Astrocyte of the cerebellum (primary cell): ENCODE data around the gene GAB1.

Experiments used
- DNase-seq: peaks from one replicate; pipeline ENCODE4 v3.0.0-alpha.2; 2011; ENCODE audit warnings: low read depth
- H3K4me3 ChIP-seq: 2 replicates; pipeline ENCODE4 v1.5.1; 2011; ENCODE audit warnings: mild to moderate bottlenecking, low read depth, low read length, moderate library complexity
- CTCF ChIP-seq: IDR thresholded peaks from 2 replicates; pipeline ENCODE4 v1.5.1; 2012; ENCODE audit warnings: low read length, low read depth, moderate library complexity, mild to moderate bottlenecking; ENCODE audit errors: missing control alignments
- in situ Hi-C: cut with HindIII; loops from 2 replicates; pipeline ENCODE4 v1.10.0; 2017; ENCODE audit warnings: low sequenced_read_pairs

Gene GAB1

DNA sequence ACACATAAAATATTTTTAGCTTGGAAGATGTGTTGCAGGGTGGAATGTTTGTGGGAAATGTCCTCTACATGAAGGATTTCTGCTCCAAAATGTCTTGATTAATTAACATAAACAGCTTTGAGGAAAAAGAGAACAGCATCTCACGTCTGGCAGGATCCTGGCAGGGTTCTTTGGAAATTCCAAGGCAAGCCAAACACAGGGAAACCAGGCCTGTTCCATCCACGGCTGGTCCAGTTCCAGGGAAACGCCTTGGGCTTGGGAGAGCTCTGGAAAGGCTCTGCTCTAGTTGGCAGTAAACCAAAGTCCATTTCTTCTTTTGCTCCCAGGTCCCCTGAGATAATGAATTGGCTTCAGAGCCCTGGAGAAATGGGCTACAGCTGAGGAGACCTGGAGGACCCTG is 42.4 kb upstream of the GAB1 start:
- no peak for TF ChIP-seq CTCF
- in situ Hi-C loops = no loop called here
- H3K4me3 ChIP-seq = no peak overlapping the region
- peak; percentile 42 for DNase-seq

DNA sequence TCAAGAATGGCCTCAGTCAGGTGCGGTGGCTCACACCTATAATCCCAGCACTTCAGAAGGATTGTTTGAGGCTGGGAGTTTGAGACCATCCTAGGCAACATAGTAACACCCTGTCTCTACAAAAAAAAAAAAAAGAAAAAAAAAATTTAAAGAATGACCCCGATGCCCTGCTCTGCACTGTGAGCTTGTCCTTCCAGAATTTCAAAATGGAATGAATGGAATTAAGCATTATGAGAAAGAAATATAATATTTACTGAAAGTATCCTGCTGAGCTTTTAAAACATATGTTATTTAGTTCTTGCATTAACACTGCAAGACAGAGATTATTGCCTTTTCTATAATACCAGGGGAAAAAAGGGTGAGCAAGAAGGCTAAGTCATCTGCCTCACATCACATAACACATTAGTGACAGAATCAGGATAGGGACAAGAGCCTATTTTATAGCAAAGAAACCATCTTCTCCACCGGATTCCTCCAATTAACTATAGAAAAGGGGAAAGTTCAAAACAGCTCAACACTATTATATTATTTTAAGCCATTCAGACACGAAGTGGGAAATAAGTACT is 41.9 kb upstream of the GAB1 start:
- no peak for DNase-seq
- no peak for TF ChIP-seq CTCF
- H3K4me3 ChIP-seq = no peak overlapping the region
- in situ Hi-C loops = no loop called here

DNA sequence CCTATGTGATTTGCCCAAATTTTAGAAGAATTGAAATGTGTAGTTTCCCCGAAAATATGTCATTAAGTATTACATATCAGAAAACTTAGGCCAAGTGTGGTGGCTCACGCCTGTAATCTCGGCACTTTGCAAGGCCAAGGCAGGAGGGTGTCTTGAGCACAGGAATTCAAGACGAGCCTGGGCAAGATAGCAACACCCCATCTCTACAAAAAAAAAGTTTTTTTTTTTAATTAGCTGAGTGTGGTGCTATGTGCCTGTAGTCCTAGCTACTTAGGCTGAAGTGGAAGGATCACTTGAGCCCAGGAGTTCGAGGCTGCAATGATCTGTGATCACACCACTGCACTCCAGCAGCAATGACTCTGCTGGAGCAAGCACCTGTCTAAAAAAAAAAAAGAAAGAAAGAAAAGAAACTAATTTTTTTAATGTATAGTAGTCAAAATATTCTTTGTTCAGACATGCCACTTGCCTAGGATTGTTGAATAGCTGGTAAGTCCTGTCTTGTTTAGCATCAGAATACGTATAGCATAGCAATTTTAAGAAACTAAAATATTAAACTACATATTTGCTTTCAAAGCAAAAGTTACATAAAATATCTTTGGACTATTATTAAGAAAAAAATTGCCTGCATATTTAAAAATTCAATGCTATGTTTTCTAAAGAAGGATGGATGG is 40.1 kb upstream of the GAB1 start:
- in situ Hi-C loops = no loop called here
- no peak for TF ChIP-seq CTCF
- no peak overlapping the region for H3K4me3 ChIP-seq
- no peak for DNase-seq

DNA sequence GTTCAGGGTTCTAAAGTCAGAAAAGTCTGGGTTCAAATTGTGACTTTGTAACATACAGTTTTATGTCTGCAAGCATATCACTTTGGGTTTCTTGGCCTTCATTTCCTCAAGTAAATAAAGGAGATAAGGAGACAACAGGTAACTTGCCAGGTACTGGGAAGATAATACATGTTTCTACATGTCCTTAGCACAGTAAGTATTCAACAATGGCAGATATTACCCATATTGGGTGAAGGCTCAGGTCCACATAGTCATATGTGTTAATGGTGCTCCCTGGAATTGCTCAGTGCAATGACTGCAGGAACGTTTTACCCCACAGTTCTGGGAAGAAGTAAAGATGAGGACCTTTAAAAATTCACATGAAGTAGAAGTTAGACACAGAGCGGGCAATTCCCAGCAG is 35.8 kb upstream of the GAB1 start:
- in situ Hi-C loops = no loop called here
- no peak for TF ChIP-seq CTCF
- DNase-seq = no peak
- no peak overlapping the region for H3K4me3 ChIP-seq

DNA sequence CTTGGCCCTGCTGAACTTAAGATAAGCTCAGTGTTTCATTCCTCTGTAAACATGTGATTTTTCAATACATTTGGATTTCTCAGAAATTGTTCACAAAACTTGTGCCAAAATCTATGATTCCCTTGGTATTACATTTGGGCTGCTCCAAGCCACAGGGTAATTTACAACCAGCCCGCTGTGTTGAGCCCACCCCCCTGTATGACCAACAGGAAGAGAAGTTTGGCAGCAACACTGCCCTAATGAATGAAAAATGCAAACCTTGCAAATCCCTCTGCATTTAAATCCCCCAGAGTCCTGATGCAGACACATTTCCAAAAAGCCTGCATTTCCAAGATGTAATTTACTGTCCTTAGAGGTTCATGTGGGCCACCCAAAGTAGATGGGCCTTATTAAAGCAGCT is 34.1 kb upstream of the GAB1 start:
- no peak overlapping the region for H3K4me3 ChIP-seq
- no peak for TF ChIP-seq CTCF
- peak; percentile 84 for DNase-seq
- in situ Hi-C loops = no loop called here

DNA sequence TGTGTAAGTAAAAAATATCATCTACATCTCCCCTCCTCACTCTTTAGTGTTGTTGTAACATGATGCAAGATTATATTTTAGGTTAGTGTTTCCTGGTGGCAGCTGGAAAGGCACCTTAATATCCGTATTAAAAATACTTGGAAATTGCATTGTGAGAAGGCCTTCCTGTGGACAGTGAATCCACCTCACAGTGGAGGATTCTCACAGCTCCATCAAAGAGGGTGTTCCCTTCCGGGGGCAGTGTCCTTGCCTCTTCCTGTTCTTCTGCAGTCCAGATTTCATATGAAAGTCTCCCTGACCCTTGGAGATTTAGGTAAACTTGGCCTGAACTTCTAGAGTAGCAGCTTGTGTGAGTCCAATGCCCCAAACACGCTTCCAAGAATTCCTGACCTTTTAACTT is 29.9 kb upstream of the GAB1 start:
- TF ChIP-seq CTCF = no peak
- H3K4me3 ChIP-seq = no peak overlapping the region
- in situ Hi-C loops = no loop called here
- DNase-seq = no peak
